HG03064 (cell line): ENCODE results near the gene ESRP2.

Experiments used
- ATAC-seq: cut with Tn5 transposase; IDR thresholded peaks from one replicate; pipeline ENCODE4 v1.9.1; 2021; ENCODE audit warnings: low read depth; ENCODE audit not compliant: unreplicated experiment

ESRP2 gene

GRCh38 chr16:68264128-68265077 is 28.5 kb upstream of the ESRP2 start, which contains the start of gene SLC7A6:
SLC7A6 (plus strand) TSS chr16:68264526; CDS start chr16:68274727, 10,201 bp downstream.
- ATAC-seq: peak; percentile 57

DNA sequence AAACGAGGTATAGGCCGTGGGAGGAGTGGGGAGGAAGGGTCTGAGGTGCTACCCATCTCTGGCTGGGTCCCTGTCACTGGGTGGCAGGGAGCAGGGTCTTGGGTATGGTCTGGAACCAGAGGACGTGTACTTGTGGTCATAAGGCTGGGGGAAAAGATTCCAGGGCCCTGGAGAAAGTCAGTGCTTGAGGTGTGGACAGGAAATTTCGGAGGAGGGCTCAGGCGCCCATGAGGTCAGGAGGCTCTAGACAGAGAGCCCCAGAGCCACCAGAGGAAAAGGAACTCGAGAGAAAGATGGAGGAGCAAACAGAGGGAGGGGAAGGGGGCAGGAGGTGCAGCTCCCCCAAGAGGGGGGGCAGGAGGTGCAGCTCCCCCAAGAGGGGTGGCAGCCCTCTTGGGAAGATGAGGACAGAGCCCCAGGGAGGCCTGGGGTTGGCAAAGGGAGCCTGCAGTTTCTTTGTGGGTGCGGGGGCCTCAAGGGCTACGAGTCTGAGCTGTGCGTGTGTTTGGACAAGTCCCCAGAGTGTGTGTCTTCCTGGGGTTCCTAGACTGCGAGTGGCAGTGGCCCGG is 27.7 kb upstream of the ESRP2 start:
- ATAC-seq: no peak

DNA sequence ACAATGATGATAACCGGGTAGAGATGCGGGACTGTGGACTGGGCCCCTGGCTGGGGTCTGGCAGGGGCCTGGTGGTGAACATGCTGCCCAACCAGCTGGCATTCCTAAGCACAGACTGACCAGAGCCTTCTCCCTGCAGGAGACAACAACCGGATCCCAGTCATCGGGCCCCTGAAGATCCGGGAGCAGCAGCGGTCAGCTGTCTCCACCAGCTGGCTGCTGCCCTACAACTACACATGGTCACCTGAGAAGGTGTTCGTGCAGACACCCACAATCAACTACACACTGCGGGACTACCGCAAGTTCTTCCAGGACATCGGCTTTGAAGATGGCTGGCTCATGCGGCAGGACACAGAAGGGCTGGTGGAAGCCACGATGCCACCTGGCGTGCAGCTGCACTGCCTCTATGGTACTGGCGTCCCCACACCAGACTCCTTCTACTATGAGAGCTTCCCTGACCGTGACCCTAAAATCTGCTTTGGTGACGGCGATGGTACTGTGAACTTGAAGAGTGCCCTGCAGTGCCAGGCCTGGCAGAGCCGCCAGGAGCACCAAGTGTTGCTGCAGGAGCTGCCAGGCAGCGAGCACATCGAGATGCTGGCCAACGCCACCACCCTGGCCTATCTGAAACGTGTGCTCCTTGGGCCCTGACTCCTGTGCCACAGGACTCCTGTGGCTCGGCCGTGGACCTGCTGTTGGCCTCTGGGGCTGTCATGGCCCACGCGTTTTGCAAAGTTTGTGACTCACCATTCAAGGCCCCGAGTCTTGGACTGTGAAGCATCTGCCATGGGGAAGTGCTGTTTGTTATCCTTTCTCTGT is 23.3 kb upstream of the ESRP2 start:
- no peak for ATAC-seq

GRCh38 chr16:68257906-68258800 is 22.2 kb upstream of the ESRP2 start:
- peak; percentile 11 for ATAC-seq

GRCh38 chr16:68257251-68257905 is 21.5 kb upstream of the ESRP2 start:
- ATAC-seq: peak; percentile 54

DNA sequence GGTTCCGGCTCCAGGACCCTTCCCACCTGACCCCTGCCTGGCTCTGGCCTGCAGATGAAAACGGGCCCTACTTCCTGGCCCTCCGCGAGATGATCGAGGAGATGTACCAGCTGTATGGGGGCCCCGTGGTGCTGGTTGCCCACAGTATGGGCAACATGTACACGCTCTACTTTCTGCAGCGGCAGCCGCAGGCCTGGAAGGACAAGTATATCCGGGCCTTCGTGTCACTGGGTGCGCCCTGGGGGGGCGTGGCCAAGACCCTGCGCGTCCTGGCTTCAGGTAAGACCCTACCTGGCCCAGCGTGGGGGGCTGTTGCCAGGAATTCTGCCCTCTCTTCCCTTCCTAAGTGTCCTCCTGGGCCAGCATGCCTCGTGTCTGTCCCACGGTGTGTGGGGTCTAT is 19.8 kb upstream of the ESRP2 start:
- no peak for ATAC-seq

DNA sequence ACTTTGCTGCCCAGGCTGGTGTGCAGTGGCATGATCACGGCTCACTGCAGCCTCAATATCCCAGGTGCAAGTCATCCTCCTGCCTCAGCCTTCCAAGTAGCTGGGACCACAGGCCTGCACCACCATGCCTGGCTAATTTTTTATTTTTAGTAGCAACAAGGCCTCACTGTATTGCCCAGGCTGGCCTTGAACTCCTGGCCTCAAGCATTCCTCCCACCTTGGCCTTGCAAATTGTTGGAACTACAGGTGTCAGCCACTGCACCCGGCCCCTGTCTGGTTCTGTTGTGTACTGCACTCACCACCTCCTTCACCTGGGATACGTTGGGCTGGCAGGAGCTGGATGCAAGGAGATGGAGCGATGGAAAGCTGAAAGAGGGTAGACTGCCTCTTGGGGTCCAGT is 17.8 kb upstream of the ESRP2 start:
- ATAC-seq: no peak

DNA sequence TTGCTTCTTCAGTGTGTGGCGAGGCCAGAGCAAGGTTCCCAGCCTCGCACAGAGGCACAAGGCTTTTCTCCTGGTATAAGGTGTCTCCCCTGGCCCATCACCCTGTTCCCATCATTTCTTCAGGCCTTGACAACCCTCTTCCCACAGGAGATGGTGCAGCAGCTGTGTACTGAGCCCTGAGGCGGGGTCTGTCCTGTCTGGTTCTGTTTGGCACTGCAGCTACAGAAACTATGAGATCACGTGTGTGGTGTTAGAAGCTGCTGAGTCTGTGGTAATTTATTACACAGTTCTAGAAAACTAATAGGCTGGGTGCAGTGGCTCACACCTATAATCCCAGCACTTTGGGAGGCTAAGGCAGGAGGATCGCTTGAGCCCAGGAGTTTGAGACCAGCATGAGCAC is 16.5 kb upstream of the ESRP2 start:
- no peak for ATAC-seq

DNA sequence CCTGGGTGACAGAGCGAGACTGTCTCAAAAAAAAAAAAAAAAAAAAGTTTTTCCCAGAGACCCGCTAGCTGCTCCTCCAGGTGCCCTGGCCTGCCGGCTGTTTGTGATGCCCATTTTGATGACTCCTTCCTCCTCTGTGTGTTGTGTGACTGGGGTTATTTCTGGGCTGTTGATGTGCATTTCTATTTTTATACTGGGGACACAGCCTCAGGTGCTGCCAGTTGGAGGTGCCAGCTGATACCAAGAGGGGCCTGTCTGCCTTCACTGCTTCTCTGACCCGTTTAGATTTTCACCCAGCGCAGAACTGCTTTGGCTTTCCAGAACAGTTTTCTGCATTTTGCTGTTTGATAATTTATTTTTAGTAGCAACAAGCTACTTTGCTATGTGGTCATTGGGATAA is 15.9 kb upstream of the ESRP2 start:
- no peak for ATAC-seq

GRCh38 chr16:68250951-68251350 is 15.0 kb upstream of the ESRP2 start:
- no peak for ATAC-seq

DNA sequence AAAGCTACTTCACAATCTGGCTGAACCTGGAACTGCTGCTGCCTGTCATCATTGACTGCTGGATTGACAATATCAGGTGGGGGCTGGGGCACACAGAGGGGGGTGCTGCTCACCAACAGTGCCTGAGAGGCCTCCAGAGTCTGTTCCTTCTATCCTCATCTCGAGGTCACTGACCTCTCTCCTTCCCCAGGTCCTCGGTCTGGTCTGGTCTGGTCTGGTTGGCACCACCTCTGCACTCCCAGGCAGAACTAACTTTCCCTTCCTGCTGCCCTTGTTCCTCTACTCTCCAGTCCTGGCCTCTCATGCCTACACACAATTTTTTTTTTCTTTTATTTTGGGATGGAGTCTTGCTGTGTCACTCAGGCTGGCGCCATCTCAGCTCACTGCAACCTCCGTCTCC is 13.4 kb upstream of the ESRP2 start:
- no peak for ATAC-seq

DNA sequence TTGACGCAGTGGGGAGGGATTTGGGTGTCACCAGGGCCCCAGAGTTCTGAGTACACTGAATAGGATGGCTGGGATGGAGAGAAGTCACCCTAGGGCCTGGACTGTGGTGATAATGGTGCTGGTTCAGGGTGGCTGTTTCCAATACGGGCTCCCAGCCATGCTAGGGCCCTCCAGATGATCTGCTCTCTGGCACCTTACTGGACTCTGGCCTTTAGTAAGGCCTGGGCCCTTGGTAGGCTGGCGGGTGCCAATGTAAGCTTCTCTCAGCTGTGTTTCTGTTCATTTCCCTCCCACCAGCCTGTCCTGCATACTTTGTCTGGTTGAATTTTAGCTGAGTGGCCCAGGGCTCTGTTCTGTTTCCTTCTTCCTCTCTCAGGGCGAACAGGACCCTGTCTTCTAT is 12.0 kb upstream of the ESRP2 start:
- no peak for ATAC-seq

DNA sequence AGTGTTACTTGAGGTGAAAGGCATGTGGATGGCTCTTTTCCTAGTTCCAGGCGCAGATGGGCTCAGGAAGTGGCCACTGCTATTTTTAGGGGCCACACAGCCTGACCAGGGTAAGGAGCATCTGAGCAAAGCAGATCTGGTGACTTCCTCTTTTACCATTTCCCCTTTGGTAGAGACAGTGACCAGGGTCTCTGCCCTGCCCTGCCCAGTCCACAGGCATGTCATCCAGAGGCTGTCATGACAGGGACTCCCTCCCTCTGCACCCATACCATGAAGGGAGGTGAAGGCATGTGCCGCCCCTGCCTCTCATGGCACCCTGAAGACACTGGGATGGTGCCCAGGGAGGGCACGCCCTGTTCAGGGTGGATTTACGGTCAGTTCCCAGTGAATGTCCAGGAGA is 11.5 kb upstream of the ESRP2 start:
- ATAC-seq: no peak

- no peak for ATAC-seq
Measured at GRCh38 chr16:68246666-68247065, 10.7 kb upstream of the ESRP2 start.

GRCh38 chr16:68246121-68246520 is 10.2 kb upstream of the ESRP2 start:
- ATAC-seq: no peak

GRCh38 chr16:68244903-68245853 is 9.3 kb upstream of the ESRP2 start, which contains the start of gene PLA2G15:
PLA2G15 (plus strand) TSS chr16:68245373; CDS start chr16:68245427, 54 bp downstream.
- ATAC-seq: peak; percentile 62

DNA sequence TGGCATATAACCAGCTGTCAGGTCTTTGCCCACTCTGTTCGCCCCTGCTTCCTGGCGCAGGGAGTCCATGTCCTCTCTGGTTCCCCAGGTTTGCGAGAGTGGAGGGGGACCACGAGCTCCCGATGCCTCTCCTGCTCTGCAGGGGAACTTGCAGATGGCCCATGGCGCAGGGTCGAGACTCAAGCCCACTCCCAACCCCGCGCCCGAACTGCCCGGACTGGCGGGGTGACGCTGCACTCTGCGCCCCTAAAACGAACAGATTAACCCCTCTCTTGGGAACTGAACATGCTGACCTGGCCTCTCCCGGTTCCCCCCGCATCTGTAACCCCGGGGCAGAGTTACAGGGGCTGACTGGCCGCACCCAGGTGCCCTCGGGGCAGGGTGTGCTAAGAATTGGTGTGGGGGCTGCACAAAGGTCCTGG is 8.6 kb upstream of the ESRP2 start:
- no peak for ATAC-seq
